GM18951 (cell line): ENCODE results near the gene GNB3.

Experiments used
- POLR2A ChIP-seq: IDR thresholded peaks from 4 replicates; pipeline ENCODE4 v1.6.1; 2011; ENCODE audit warnings: mild to moderate bottlenecking; ENCODE audit not compliant: insufficient read length, insufficient read depth; ENCODE audit errors: extremely low read depth
- in situ Hi-C: fragments of 300-500 bp; cut with MboI; formaldehyde crosslinking; loops from one replicate; pipeline ENCODE4 v1.12.0; 2022; ENCODE audit warnings: low sequenced_read_pairs, mixed read lengths, inconsistent platforms; ENCODE audit not compliant: unreplicated experiment

GNB3 gene

GRCh38 chr12:6826125-6826733, 14.5 kb upstream of the GNB3 start:
- no peak for TF ChIP-seq POLR2A
- in situ Hi-C loops: no loop called here

- TF ChIP-seq POLR2A: no peak
- in situ Hi-C loops: no loop called here
Measured at GRCh38 chr12:6826734-6827436, 13.8 kb upstream of the GNB3 start.

- in situ Hi-C loops: no loop called here
- TF ChIP-seq POLR2A: no peak
Measured at GRCh38 chr12:6827437-6827911, 13.3 kb upstream of the GNB3 start.

DNA sequence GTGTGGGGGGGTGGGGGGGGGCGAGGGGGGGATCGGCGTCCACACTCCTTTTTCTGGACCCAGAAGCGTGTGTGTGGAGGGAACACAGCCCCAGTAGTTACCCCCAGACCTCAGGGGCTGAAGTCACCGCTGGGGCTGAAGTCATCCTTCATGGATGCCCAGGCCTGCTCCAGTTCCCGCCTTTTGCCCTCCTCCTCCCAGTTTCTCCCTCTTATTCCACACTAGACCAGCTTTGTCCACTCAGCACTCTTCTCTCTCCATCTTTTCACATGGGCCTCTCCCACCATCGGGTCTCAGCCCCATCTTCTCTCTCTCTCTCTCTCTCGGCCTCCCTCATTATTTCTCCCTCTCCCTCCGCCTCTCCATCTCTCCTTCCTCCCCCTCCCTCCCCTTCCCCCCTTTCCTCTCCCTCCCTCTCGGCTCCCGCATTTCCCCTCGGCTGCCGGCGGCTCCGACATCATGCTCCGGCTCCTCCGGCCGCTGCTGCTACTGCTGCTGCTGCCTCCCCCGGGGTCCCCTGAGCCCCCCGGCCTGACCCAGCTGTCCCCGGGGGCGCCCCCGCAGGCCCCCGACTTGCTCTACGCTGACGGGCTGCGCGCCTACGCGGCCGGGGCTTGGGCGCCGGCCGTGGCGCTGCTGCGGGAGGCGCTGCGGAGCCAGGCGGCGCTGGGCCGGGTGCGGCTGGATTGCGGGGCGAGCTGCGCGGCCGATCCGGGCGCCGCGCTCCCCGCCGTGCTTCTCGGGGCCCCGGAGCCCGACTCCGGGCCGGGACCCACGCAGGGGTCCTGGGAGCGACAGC, 12.5 kb upstream of the GNB3 start, which contains the start of gene P3H3:
TSS of gene P3H3 (plus strand) at position 426 of the 799 bp plus-strand sequence. CDS start at position 460, 34 bp downstream.
- no peak for TF ChIP-seq POLR2A
- in situ Hi-C loops: no loop called here

- in situ Hi-C loops: no loop called here
- no peak for TF ChIP-seq POLR2A
Measured at GRCh38 chr12:6828781-6829535, 11.8 kb upstream of the GNB3 start.

- in situ Hi-C loops: no loop called here
- no peak for TF ChIP-seq POLR2A
Measured at GRCh38 chr12:6829536-6830220, 11.0 kb upstream of the GNB3 start.

- TF ChIP-seq POLR2A: no peak
- in situ Hi-C loops: no loop called here
Measured at GRCh38 chr12:6830286-6830890, 10.3 kb upstream of the GNB3 start.

GRCh38 chr12:6830999-6831398, 9.7 kb upstream of the GNB3 start:
- in situ Hi-C loops: no loop called here
- no peak for TF ChIP-seq POLR2A

DNA sequence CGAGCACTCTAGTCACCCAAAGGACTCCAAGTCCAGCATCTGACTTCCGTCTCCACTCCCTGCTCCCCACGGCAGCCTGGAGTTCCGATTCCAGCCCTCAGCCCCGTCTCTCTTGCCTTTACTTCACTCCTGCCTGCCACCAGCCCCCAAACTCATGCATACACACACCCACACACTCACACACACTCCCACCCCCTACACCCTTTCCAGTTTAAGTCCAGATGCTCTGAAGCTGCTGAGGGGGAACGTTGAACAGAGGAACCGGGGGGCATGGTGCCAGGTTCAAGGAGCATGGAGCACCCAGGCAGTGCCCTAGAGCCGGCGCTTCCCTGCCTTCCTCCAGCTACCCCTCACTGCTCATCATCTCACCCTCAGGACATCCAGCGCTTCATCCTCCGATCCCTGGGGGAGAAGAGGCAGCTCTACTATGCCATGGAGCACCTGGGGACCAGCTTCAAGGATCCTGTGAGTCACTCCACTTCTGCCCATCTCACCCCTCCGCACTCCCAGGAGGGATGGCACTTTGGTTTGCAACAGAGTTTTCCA, 9.2 kb upstream of the GNB3 start:
- no peak for TF ChIP-seq POLR2A
- in situ Hi-C loops: no loop called here

DNA sequence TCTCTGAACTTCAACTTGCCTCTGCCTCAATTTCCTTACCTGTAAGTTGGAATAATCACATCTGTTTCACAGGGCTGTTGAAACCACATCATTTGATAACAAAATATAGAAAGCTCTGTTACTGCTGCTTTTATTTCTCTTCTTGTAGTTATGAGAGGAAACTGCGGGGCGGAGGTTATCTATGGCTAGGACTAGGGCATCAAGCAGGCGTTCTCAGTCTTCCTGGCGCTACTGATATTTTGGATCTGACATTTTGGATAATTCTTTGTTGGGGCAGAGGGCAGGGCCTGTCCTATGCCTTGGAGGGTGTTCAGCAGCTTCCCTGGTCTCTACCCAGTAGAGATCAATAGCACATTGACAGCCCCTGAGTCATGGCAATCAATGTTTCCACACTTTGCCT, 8.6 kb upstream of the GNB3 start:
- in situ Hi-C loops: no loop called here

GRCh38 chr12:6833189-6833890, 7.4 kb upstream of the GNB3 start:
- no peak for TF ChIP-seq POLR2A
- in situ Hi-C loops: no loop called here

More for the DNA sequence above, 8.6 kb upstream of the GNB3 start:
- TF ChIP-seq POLR2A: no peak
